ENCODE data around the gene WDR4.

The WDR4 gene

DNA sequence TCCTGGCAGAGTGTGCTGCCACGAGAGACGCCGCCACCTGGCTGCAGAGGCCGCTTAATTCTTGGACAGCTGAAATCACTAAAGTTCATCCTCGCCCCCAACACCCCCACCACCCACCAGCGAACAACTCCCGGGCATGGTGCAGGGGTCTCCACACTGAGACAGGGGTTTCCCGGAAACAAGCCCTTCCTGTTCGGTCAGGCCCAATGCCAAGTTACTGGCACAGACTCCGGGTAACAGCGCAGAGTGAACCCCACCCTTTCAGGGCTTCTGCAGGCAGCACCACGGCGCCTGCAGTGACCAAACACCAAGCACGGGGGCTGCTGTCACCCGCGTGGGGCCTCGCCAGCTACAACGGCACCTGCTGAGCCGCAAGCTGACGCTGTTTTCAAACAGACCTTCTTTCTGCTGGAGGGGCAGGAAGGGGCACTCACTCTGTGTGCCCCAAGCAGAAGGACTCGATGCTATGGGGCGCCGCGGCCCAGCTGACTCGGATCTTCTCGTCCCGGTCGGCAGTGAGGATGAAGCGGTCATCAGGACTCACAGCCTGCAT, 17.4 kb downstream of the WDR4 start:
- Histone ChIP-seq H3K4me1 (ENCODE audit: control insufficient read depth, insufficient read depth, low read length) (no peaks in the 10 kb centered on the region; the same call in 1 of the 2 replicates), H3K27me3 (ENCODE audit: control insufficient read depth, insufficient read depth, low read length) (no peaks in the 10 kb centered on the region; the same call in 1 of the 2 replicates), H3K36me3 (ENCODE audit: control insufficient read depth, insufficient read depth, low read length) (peaks cover 42% of the 10 kb centered on the region), H3K9me3 (ENCODE audit: control insufficient read depth, insufficient read depth, low read length) (no peaks in the 10 kb centered on the region), H3K27ac (ENCODE audit: low read length) (no peak overlapping the region), H3K4me3 (ENCODE audit: low read length) (no peak overlapping the region)
- WGBS (ENCODE audit: insufficient coverage, insufficient read length), result no CpG with 5 or more reads among the region's 29 CpGs
- no peak for DNase-seq (ENCODE audit: low read depth, low spot score)

DNA sequence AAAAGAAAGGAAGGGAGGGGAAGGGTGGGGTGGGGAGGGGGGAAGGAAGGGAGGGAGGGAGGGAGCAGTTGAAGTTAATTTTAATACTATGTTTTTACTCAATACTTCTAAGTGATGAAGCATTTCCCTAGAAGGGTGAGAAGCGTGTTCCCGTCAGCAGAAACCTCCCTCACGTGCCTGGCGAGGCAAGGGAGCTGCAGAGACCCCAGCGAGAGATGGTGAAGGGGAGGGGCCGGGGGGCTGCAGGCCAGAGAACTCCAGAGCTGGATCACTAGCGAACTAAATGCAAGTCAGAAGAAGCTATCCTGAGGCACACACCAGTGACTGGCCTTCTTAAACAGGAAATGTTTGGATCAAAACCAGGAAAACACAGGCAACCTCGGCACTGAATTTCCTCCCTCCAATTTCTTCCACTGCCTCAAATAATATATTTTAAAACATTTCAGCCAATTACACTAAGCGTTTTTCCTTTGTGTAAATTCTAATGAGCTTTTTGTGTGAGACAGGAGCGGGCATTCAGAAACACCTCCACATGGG, 18.0 kb downstream of the WDR4 start:
- H3K27me3 ChIP-seq (ENCODE audit: control insufficient read depth, insufficient read depth, low read length), result no peaks in the 10 kb centered on the region; the same call in 1 of the 2 replicates
- no CpG with 5 or more reads among the region's 10 CpGs for WGBS (ENCODE audit: insufficient coverage, insufficient read length)
- no peaks in the 10 kb centered on the region; the same call in 1 of the 2 replicates for H3K4me1 ChIP-seq (ENCODE audit: control insufficient read depth, insufficient read depth, low read length)
- no peak for DNase-seq (ENCODE audit: low read depth, low spot score)
- no peak overlapping the region for H3K27ac ChIP-seq (ENCODE audit: low read length)
- peaks cover 46% of the 10 kb centered on the region for H3K36me3 ChIP-seq (ENCODE audit: control insufficient read depth, insufficient read depth, low read length)
- no peak overlapping the region for H3K4me3 ChIP-seq (ENCODE audit: low read length)
- H3K9me3 ChIP-seq (ENCODE audit: control insufficient read depth, insufficient read depth, low read length), result no peaks in the 10 kb centered on the region

DNA sequence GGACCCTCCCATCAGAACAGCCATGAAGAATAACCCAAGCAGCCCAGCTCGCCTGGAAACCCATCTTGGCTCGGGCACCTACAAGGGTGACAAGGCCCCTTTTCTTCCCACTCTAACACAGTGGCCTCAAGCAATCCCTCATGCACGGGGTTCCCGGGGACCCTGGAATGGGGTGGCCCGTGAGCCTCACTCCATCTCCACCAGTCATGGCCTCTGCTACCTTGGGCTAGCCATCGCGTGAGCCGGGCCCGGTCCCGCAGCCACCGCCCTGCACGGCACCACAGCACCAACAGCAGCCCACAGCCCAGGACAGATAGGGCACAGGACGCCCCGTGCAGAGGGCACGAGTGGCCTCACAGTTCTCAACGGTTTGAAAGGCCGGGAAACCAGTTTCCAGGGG, 19.0 kb downstream of the WDR4 start:
- no CpG with 5 or more reads among the region's 17 CpGs for WGBS (ENCODE audit: insufficient coverage, insufficient read length)
- Histone ChIP-seq H3K4me3 (ENCODE audit: low read length) (no peak overlapping the region), H3K27me3 (ENCODE audit: control insufficient read depth, insufficient read depth, low read length) (no peaks in the 10 kb centered on the region; the same call in 1 of the 2 replicates), H3K27ac (ENCODE audit: low read length) (no peak overlapping the region), H3K36me3 (ENCODE audit: control insufficient read depth, insufficient read depth, low read length) (peaks cover 56% of the 10 kb centered on the region), H3K9me3 (ENCODE audit: control insufficient read depth, insufficient read depth, low read length) (no peaks in the 10 kb centered on the region), H3K4me1 (ENCODE audit: control insufficient read depth, insufficient read depth, low read length) (no peaks in the 10 kb centered on the region; the same call in 1 of the 2 replicates)
- DNase-seq (ENCODE audit: low read depth, low spot score), result no peak

DNA sequence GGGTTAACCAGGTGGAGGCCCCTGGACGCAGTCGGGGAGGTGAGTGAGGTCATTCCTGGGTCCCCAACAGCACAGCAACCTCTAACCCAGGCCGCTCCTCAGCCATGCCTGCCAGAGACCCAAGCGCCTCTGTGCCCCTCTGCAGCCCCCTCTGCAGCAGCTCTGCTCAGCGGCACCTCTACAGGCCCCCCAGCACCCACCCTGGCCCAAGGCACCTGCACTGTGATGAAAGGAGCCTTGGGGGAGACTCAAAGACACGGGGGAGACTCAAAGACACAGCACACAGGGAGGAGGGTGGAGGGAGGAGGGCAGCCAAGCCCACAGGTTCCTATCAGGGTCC, 19.5 kb downstream of the WDR4 start:
- no peak overlapping the region for H3K27ac ChIP-seq (ENCODE audit: low read length)
- no CpG with 5 or more reads among the region's 6 CpGs for WGBS (ENCODE audit: insufficient coverage, insufficient read length)

DNA sequence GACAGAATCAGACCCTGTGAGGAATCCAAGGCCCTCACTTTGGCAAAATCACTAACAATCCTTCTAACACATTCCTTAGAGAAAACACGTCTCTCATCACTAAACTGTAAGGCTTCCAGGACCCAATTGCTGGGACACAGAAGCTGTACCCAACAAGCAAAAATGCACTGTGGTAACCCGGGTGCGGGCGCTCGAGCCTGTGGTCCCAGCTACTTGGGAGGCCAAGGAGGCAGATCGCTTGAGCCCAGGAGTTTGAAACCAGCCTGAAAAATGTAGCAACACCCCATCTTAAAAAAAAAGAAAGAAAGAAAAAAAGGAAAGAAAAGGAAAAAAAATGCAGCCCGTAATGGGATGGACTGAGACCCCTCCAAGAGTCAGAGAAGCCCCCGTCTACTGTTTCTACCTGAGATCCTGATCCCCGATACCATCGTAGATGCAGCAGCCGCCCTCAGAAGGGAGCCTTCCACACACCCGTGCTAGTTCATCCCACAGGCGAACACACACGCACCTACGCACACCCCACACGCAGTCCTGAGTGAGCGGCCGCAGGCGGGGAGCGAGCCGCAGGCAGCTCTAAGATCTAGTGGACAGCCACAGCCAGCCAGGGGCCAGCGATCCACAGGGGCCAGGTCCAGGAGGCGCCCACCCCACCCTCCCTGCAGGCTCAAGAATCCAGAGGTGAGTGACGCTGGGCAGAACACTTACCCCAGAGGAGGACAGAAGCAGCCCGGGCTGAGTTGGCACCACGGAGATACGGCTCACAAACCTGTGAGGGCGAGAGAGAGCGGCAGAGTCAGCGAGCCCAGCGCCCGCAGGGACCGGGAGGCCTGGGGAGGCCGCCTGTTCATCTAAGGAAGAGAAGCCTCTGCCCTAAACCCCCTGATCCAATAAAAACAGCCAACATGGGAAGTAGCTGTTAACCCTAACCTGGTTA, 20.1 kb downstream of the WDR4 start:
- no peak for DNase-seq (ENCODE audit: low read depth, low spot score)
- H3K4me1 ChIP-seq (ENCODE audit: control insufficient read depth, insufficient read depth, low read length), result no peaks in the 10 kb centered on the region; the same call in 1 of the 2 replicates
- H3K4me3 ChIP-seq (ENCODE audit: low read length), result no peak overlapping the region
- no peaks in the 10 kb centered on the region for H3K9me3 ChIP-seq (ENCODE audit: control insufficient read depth, insufficient read depth, low read length)
- H3K36me3 ChIP-seq (ENCODE audit: control insufficient read depth, insufficient read depth, low read length), result peaks cover 62% of the 10 kb centered on the region
- H3K27me3 ChIP-seq (ENCODE audit: control insufficient read depth, insufficient read depth, low read length), result no peaks in the 10 kb centered on the region; the same call in 1 of the 2 replicates
- WGBS (ENCODE audit: insufficient coverage, insufficient read length), result no CpG with 5 or more reads among the region's 34 CpGs
- H3K27ac ChIP-seq (ENCODE audit: low read length), result no peak overlapping the region

More for the DNA sequence above, 19.5 kb downstream of the WDR4 start:
- H3K4me1 ChIP-seq (ENCODE audit: control insufficient read depth, insufficient read depth, low read length), result no peaks in the 10 kb centered on the region; the same call in 1 of the 2 replicates
- no peaks in the 10 kb centered on the region for H3K9me3 ChIP-seq (ENCODE audit: control insufficient read depth, insufficient read depth, low read length)
- no peak for DNase-seq (ENCODE audit: low read depth, low spot score)
- no peak overlapping the region for H3K4me3 ChIP-seq (ENCODE audit: low read length)
- H3K27me3 ChIP-seq (ENCODE audit: control insufficient read depth, insufficient read depth, low read length), result no peaks in the 10 kb centered on the region; the same call in 1 of the 2 replicates
- H3K36me3 ChIP-seq (ENCODE audit: control insufficient read depth, insufficient read depth, low read length), result peaks cover 60% of the 10 kb centered on the region

DNA sequence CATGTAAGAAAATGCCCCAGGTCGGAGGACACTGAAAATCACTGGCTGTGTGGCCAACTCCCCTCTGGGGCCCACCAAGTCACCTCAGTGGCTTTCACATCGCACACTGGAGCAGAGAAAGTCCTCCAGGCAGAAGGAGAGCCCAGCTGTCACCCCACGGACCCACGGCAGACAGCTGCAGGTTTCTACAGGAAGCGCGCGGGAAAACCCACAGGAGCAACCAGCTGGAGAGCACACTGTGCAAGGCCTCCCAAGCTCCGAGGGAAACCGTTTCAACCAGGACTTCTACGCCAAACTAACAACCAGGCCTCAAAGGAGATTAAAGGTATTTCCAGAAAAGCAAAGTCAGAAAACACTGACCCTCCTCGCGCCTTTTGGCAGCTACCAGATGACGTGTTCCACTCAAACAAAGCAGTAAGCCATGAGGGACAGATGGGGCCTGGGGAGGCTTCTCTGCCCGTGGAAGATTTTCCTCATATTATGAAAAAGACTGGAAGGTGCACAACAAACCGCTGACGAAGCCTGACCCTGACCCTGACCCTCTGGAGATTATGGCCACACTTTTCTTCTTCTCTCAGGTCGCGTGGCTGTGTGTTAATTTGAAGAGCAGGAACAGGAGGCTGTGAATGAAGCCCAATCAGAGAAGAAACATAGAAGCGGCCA, 21.0 kb downstream of the WDR4 start:
- H3K36me3 ChIP-seq (ENCODE audit: control insufficient read depth, insufficient read depth, low read length), result peaks cover 68% of the 10 kb centered on the region
- no peak overlapping the region for H3K4me3 ChIP-seq (ENCODE audit: low read length)
- H3K9me3 ChIP-seq (ENCODE audit: control insufficient read depth, insufficient read depth, low read length), result no peaks in the 10 kb centered on the region
- H3K27ac ChIP-seq (ENCODE audit: low read length), result no peak overlapping the region
- no peaks in the 10 kb centered on the region; the same call in 1 of the 2 replicates for H3K4me1 ChIP-seq (ENCODE audit: control insufficient read depth, insufficient read depth, low read length)
- no peaks in the 10 kb centered on the region; the same call in 1 of the 2 replicates for H3K27me3 ChIP-seq (ENCODE audit: control insufficient read depth, insufficient read depth, low read length)
- DNase-seq (ENCODE audit: low read depth, low spot score), result no peak
- WGBS (ENCODE audit: insufficient coverage, insufficient read length), result no CpG with 5 or more reads among the region's 19 CpGs

DNA sequence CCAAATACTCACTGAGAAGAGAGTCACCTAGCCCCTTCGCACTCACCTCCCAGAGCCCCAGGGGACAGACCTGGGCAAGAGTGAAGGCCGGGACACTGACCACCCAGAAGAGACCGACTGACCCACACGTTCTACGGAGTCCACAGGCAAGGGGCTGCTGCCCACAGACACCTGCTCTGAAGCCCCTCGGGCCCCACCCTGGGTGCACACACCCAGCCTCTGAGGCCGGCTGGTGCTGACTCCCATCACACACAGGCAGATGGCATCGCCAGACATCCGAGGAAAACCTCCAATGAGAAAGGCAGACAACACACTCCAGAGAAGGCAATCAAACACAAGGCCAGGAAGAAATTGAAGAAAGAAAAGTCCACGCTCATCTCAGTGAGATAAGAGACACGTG, 22.1 kb downstream of the WDR4 start:
- Histone ChIP-seq H3K27ac (ENCODE audit: low read length) (no peak overlapping the region), H3K4me1 (ENCODE audit: control insufficient read depth, insufficient read depth, low read length) (no peaks in the 10 kb centered on the region; the same call in 1 of the 2 replicates), H3K9me3 (ENCODE audit: control insufficient read depth, insufficient read depth, low read length) (no peaks in the 10 kb centered on the region), H3K4me3 (ENCODE audit: low read length) (no peak overlapping the region), H3K27me3 (ENCODE audit: control insufficient read depth, insufficient read depth, low read length) (no peaks in the 10 kb centered on the region; the same call in 1 of the 2 replicates), H3K36me3 (ENCODE audit: control insufficient read depth, insufficient read depth, low read length) (peaks cover 65% of the 10 kb centered on the region)
- no CpG with 5 or more reads among the region's 11 CpGs for WGBS (ENCODE audit: insufficient coverage, insufficient read length)
- no peak for DNase-seq (ENCODE audit: low read depth, low spot score)

DNA sequence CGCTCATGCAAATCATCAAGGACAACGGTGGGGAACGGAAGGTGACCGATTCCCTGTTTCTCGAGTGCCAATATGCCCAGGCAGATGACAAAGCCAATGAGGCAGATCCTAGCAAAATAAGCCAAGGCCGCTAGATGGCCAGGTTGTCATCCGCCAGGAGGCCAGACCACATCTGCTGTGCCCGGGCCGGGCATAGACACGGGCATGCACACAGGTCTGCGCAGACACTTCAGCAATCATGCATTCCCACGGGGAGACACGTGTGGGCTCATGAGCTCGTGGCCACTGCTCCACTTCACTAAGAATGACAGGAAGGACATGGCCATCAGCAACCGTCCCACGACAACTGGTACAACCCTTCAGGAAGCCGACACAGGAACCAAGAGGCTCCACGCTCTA, 23.4 kb downstream of the WDR4 start:
- no peak overlapping the region for H3K4me3 ChIP-seq (ENCODE audit: low read length)
- no peaks in the 10 kb centered on the region; the same call in 1 of the 2 replicates for H3K27me3 ChIP-seq (ENCODE audit: control insufficient read depth, insufficient read depth, low read length)
- H3K36me3 ChIP-seq (ENCODE audit: control insufficient read depth, insufficient read depth, low read length), result peaks cover 71% of the 10 kb centered on the region
- H3K9me3 ChIP-seq (ENCODE audit: control insufficient read depth, insufficient read depth, low read length), result no peaks in the 10 kb centered on the region
- no CpG with 5 or more reads among the region's 18 CpGs for WGBS (ENCODE audit: insufficient coverage, insufficient read length)
- no peak overlapping the region for H3K27ac ChIP-seq (ENCODE audit: low read length)
- no peaks in the 10 kb centered on the region for H3K4me1 ChIP-seq (ENCODE audit: control insufficient read depth, insufficient read depth, low read length)
- DNase-seq (ENCODE audit: low read depth, low spot score), result no peak

DNA sequence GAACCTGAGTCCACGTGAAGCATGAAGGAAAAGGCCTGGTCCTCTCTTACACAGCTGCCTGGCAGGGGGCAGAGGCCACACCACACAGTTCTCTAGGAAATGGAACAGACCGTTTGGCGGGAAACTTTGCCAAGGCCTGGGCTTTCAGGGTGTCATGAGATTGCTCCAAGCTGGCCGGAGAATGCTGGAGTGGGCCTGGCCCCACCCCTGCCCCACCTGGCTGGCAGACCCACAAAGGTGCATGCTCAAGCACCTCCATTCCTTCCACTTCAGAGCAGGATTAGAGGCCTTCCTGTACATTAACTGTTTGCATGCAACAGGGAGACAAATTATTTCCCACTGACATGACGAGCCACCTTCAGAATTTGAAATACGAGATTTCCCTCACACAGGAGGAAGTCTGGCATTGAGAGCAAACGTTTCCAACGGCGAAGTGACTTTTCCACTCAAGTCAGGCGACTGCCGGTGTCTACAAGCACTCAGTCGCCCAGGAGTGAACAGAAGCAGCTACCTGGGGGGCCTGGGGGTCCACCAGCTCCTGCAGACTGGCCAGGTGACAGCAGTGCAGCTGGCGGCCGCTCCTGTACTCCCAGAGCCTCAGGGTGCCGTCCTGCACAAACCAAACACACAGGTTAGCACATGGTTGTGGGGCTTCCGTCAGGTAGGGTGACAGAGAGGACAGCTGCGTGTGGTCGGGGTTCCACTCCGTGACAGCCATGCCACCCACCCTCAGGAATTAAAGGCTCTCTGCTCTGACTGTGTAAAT, 24.0 kb downstream of the WDR4 start:
- H3K27ac ChIP-seq (ENCODE audit: low read length), result no peak overlapping the region
- no peak overlapping the region for H3K4me3 ChIP-seq (ENCODE audit: low read length)
- H3K9me3 ChIP-seq (ENCODE audit: control insufficient read depth, insufficient read depth, low read length), result no peaks in the 10 kb centered on the region
- peaks cover 73% of the 10 kb centered on the region for H3K36me3 ChIP-seq (ENCODE audit: control insufficient read depth, insufficient read depth, low read length)
- whole genome bisulfite sequencing (ENCODE audit: insufficient coverage, insufficient read length), result no CpG with 5 or more reads among the region's 19 CpGs
- H3K4me1 ChIP-seq (ENCODE audit: control insufficient read depth, insufficient read depth, low read length), result no peaks in the 10 kb centered on the region
- no peak for DNase-seq (ENCODE audit: low read depth, low spot score)
- H3K27me3 ChIP-seq (ENCODE audit: control insufficient read depth, insufficient read depth, low read length), result no peaks in the 10 kb centered on the region; the same call in 1 of the 2 replicates
